Stimulated activated CD8-positive, alpha-beta memory T cell treated with anti-CD3 and anti-CD28 coated beads, Interleukin-15, amount 100 ng/mL, for 24 hours (primary cell): ENCODE results near the gene ANKRD9.

ENCODE experiments used
- DNase-seq: peaks from one replicate; pipeline ENCODE4 v3.0.0-alpha.2; 2020; ENCODE audit warnings: low read depth

Gene ANKRD9

GRCh38 chr14:102474934-102475333, 34.6 kb downstream of the ANKRD9 start:
- no peak for DNase-seq

DNA sequence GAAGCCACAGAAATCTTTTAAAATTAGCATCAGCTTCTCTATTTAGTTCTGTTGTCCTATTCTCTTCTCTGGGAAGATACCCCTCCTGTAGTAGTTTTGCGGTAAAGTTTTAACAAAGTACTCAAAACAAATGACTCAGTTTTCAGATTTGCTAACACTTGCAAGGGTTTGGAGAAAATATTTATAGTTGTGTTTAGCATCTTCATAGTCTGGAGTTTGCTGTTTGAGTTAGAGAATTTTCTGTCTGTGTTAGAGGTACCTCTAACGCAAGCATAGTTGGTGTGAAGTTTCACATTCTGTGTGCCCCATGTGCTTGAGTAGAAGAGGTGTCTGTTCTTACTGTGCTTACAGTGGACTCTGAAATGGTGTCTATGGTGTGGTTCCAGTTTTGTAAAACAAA, 36.0 kb downstream of the ANKRD9 start:
- DNase-seq = no peak

GRCh38 chr14:102472791-102473150, 36.8 kb downstream of the ANKRD9 start:
- no peak for DNase-seq

- no peak for DNase-seq
Measured at GRCh38 chr14:102471921-102472790, 37.4 kb downstream of the ANKRD9 start.

DNA sequence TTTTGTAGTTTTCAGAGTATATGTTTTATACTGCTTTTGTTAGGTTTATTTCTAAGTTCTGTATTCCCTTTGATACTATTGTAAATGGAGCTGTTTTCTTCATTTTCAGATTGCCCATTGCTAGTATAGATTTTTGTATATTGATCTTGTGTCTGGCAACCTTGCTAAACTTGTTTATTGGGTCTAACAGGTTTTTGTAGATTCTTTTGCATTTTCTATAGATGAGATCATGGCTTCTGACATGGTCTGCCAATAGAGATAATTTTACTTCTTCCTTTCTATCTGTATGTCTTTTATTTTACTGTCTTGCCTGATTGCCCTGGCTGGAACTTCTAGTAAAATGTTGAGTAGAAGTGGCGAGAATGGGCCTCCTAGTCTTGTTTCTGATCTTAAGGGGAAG, 40.3 kb downstream of the ANKRD9 start:
- no peak for DNase-seq

- DNase-seq = no peak
Measured at GRCh38 chr14:102464846-102465341, 44.7 kb downstream of the ANKRD9 start.

DNA sequence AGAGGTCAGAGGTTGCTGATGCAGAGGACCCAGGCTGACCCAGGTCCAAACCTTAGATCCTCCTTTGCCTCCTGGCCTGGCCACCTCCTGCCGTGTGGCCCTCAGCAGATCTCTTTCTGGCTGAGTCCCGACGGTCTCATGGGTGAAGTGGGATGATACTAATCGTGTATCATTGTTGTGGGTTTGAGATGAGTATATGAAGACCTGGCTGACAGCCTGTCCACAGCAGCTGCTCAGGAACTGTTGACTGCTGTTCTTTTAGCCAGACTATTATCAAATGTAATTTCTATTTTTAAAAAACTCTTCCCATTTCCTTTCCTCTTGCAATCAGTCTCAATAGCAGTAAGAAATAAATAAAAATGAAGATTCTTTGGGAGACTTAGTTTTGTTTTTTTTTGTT, 45.6 kb downstream of the ANKRD9 start:
- no peak for DNase-seq

- DNase-seq = no peak
Measured at GRCh38 chr14:102462391-102462790, 47.2 kb downstream of the ANKRD9 start.

DNA sequence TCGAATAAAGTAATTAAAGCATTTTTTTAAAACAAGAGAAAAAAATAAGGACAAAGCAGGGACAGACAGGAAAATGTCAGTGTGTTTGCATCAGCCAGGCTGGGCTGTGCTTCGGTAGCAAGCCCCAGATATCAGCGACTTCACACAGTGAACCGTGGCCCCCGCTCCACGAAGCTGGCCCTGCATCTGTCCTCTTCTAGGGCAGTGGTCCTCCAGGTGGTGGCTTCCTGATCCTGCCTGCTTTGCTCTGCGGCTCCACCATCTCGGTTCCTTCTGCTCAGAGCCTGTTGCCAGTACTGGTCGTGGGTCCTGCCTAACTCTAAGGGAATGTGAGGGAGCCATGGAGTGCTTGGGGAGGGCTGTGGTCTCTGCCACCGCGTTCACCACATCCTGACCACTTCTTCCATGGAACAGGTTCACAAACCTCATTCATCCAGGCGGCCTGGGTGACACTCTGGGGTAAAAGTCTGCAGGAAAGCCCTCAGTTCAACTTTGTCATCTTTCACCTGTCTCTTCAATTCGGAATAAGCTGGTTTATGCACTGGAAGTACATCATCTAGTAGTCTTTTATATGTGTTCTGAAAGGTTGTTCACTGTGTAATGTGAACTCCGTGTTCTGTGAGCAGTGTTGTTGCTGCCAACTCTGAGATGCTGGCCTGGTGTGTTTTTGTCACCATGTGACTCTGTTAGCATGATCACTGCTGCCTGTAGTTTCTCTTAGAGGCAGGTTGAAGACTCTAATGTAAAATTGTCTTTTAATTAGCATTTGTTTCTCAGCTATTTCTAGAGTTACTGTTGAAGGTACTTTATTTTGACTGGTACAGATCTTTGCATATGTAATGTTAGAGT, 47.9 kb downstream of the ANKRD9 start:
- no peak for DNase-seq

DNA sequence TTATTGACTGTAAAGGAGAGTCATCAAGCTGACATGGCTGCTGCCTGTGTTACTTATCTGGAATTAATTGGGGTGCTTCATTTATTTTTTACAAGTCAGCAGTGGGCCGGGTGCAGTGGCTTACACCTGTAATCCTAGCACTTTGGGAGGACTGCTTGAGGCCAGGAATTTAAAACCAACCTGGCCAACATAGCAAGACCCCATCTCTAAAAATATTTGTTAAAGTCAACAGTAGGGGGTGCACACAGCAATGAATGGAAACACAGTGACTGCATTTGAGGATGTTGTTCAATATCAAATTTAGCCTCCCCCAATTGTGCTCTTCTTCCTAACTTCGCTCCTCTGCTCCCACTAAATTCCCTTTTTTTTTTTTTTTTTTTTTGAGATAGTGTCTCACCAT, 52.1 kb downstream of the ANKRD9 start:
- no peak for DNase-seq

GRCh38 chr14:102454711-102455110, 54.9 kb downstream of the ANKRD9 start:
- no peak for DNase-seq

DNA sequence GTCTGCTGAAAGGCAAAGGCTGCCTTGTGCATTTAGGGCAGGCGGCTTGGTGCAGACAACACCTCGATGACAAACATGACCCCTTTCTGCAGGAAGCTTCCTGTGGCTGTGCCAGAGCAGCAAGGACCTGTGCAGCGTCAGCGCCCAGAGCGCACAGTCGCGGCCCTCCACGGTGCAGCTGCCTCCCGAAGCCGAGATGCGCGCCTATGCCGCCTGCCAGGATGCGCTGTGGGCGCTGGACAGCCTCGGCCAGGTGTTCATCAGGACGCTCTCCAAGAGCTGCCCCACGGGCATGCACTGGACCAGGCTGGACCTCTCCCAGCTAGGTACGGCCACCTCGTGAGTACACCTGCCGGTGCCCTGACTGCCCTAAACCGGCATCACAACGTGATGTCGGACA, 57.3 kb downstream of the ANKRD9 start:
- DNase-seq = no peak
